Thyroid gland (tissue), 4 donors: ENCODE measurements around the gene EYA4. TPM values are rescaled to one million over a fixed set of nuclear protein-coding genes. Genes with fewer than 3 reads are reported as not detected.
A peak's percentile ranks its signal among the peaks of the same experiment; 100 is the strongest.

Experiments
- DNase-seq, 2 donors: peaks; one replicate each; pipeline ENCODE4 v3.0.0-alpha.2; 2019
- H3K27ac ChIP-seq, 3 donors: fragments of 200-600 bp; sonication (generic); 1 replicate in 2 of 3; 2 replicates in 1 of 3; pipeline ENCODE4 v1.5.1; 2016 to 2019; ENCODE audit warnings: mild to moderate bottlenecking in 1 of 3, moderate library complexity in 1 of 3
- H3K27me3 ChIP-seq: fragments of 200-600 bp; sonication (generic); one replicate; pipeline ENCODE4 v1.5.1; 2019
- H3K36me3 ChIP-seq, 2 donors: fragments of 200-600 bp; sonication (generic); one replicate each; pipeline ENCODE4 v1.5.1; 2016 to 2019
- H3K4me1 ChIP-seq, 2 donors: fragments of 200-600 bp; sonication (generic); one replicate each; pipeline ENCODE4 v1.5.1; 2017 to 2019
- H3K4me3 ChIP-seq, 3 donors: fragments of 200-600 bp; sonication (generic); replicated peaks in 1 of 3; 1 replicate in 2 of 3; 2 replicates in 1 of 3; pipeline ENCODE4 v1.5.1; 2016; ENCODE audit warnings: mild to moderate bottlenecking in 1 of 3
- H3K9me3 ChIP-seq: fragments of 200-600 bp; sonication (generic); one replicate; pipeline ENCODE4 v1.5.1; 2017
- POLR2A ChIP-seq, 2 donors: fragments of 450-650 bp; IDR thresholded peaks; one replicate each; pipeline ENCODE4 v1.6.1; 2017; ENCODE audit warnings: antibody characterized with exemption in 2 of 2, mild to moderate bottlenecking in 2 of 2, moderate library complexity in 1 of 2
- WGBS, 2 donors: methylation state at CpG; one replicate each; pipeline ENCODE4 v1.1.5; 2017; 5-methylcytosine and 5-hydroxymethylcytosine counted together
- intact Hi-C: fragments of 100-400 bp; cut with DNase I; formaldehyde crosslinking; loops from one replicate; pipeline ENCODE4 v1.15.1; 2023
- total RNA-seq, 4 donors: library from RNA; depleted of rRNA; stranded (reverse); fragments of >200 nt; gene quantifications; one replicate each; pipeline ENCODE4 v1.2.3, GENCODE V29; 2016
- TF ChIP-seq, protein P1 (sequence below), 6 experiments: fragments of 200-600 bp in 3 of 6; fragments of 450-650 bp in 3 of 6; sonication (generic) in 3 of 6; IDR thresholded peaks; one replicate each; pipeline ENCODE4 v1.5.1; 2016 to 2019; ENCODE audit warnings: antibody characterized with exemption in 6 of 6, mild to moderate bottlenecking in 2 of 6, inconsistent platforms in 1 of 6, moderate library complexity in 1 of 6

Gene EYA4
- total RNA-seq, 4 donors from 2014 or later = 3.3 to 8.2 (median 5.3) TPM

- H3K36me3 ChIP-seq = no peaks in the 10 kb centered on the region
- no peaks in the 10 kb centered on the region for H3K4me1 ChIP-seq
- 75 to 90% methylated on average over 2 of the region's 2 CpGs for WGBS, 2 donors
- intact Hi-C loops = loop anchor here (10.0 kb wide), 2 partner anchors 355 to 375 kb away; no protein-coding TSS in a partner anchor
- no peak overlapping the region for H3K27ac ChIP-seq
- TF ChIP-seq, protein P1, sequence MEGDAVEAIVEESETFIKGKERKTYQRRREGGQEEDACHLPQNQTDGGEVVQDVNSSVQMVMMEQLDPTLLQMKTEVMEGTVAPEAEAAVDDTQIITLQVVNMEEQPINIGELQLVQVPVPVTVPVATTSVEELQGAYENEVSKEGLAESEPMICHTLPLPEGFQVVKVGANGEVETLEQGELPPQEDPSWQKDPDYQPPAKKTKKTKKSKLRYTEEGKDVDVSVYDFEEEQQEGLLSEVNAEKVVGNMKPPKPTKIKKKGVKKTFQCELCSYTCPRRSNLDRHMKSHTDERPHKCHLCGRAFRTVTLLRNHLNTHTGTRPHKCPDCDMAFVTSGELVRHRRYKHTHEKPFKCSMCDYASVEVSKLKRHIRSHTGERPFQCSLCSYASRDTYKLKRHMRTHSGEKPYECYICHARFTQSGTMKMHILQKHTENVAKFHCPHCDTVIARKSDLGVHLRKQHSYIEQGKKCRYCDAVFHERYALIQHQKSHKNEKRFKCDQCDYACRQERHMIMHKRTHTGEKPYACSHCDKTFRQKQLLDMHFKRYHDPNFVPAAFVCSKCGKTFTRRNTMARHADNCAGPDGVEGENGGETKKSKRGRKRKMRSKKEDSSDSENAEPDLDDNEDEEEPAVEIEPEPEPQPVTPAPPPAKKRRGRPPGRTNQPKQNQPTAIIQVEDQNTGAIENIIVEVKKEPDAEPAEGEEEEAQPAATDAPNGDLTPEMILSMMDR (IDR thresholded peaks at IDR 0.05) = no peak
- no peak for TF ChIP-seq POLR2A (IDR thresholded peaks at IDR 0.05)
- no peaks in the 10 kb centered on the region for H3K9me3 ChIP-seq
- H3K27me3 ChIP-seq = no peaks in the 10 kb centered on the region
- no peak for DNase-seq
- no peak overlapping the region for H3K4me3 ChIP-seq
These were observed 318.8 kb downstream of the EYA4 start for GRCh38 chr6:133559926-133560325.

DNA sequence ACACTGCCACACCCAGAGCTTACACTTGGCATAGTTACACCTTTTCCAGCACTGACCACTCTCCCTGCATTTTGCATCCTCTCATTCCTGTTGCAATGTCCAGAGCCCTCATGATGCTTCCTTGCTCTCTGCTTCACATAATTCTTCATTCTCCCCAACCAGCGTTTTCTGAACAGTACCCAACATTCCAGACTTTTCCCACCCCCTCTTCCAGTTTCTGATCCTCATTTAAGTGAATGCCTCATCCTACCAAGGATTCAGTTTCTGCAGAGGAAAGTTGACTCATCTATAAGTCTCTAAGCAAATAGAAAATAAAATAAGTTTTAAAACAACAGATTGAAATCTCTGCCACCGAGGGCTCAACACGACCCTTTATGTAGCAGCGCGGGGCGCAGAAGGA lies 326.5 kb downstream of the EYA4 start:
- Histone ChIP-seq H3K27me3 (no peaks in the 10 kb centered on the region), H3K4me1 (no peaks in the 10 kb centered on the region), H3K9me3 (no peaks in the 10 kb centered on the region), H3K27ac (no peak overlapping the region), H3K4me3 (no peak overlapping the region), H3K36me3 (no peaks in the 10 kb centered on the region)
- TF ChIP-seq, protein P1 (IDR thresholded peaks at IDR 0.05) = no peak
- TF ChIP-seq POLR2A (IDR thresholded peaks at IDR 0.05) = no peak
- intact Hi-C loops = loop anchor here (10.0 kb wide), 1 partner anchor 347 kb away; no protein-coding TSS in a partner anchor
- no peak for DNase-seq
- WGBS, 2 donors = 78 to 84% methylated on average over 6 of the region's 6 CpGs

DNA sequence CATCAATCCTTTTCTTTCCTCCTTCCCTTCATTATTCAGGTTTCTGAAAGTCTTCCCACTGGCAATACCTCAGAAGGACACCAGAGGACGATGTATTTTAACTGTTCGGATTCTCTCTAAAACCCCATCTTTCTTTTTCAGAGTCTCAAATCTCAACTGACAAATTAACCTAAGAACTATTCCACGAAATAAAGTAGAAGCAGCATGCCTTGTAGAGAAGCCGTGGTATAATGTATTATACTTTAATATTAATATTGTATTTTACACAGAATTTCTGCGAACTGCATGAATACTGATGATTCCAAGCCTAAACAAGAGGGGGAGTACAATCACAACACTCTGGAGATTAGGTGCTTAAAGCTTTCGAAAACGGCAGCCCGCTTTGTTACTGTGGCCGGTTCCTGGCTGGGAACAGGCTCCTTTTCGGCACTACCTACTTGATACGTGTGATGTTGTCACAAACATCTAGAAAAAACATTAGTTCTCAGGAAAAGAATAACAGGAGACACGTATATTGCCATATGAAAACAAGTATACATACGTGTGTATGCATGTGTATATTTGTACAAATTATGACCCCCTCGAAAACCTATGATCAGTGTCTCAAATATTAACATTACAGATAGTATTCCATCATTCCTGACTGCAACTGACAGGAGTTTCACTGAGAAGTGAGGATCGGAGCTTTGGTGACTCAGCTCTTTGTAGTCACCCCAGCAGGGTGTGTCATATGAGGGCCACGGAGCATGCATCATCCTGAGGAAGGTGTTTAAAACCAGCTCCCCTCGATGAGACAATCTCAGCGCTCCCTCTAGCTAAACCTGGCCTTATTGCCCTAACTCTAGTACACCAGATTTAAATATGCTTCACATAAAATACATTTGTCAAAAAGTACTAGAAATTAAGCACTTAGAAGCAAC lies 328.1 kb downstream of the EYA4 start:
- Histone ChIP-seq H3K4me3 (no peak overlapping the region), H3K9me3 (no peaks in the 10 kb centered on the region), H3K27ac (no peak overlapping the region), H3K4me1 (no peaks in the 10 kb centered on the region), H3K27me3 (no peaks in the 10 kb centered on the region), H3K36me3 (no peaks in the 10 kb centered on the region)
- intact Hi-C loops = loop anchor here (10.0 kb wide), 1 partner anchor 346 kb away; no protein-coding TSS in a partner anchor
- TF ChIP-seq POLR2A (IDR thresholded peaks at IDR 0.05) = no peak
- TF ChIP-seq, protein P1 (IDR thresholded peaks at IDR 0.05) = peak; percentile 62 to 93 (median 86)
- peak; percentile 16 to 32 for DNase-seq
- 9 to 10% methylated on average over 18 of the region's 18 CpGs for WGBS, 2 donors

DNA sequence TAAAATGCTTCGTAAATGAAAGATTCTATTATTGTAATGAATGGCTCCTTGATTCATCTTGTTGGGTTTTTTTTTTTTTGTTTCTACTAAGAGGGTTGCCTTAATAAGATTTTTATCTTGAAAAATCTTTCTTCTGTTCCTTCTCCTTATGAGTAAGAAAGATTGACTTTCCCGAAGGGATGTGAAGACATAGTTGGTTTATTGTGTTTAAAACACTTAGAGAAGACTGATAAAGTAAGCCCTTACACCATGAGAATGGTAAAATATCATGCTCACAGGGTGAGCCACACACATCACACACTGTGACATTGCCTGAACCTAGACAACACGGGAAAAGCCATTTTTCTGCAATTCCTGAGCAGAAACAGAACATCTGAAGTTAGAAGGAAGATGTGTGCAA lies 330.5 kb downstream of the EYA4 start:
- TF ChIP-seq POLR2A (IDR thresholded peaks at IDR 0.05) = no peak
- TF ChIP-seq, protein P1 (IDR thresholded peaks at IDR 0.05) = no peak
- H3K27me3 ChIP-seq = no peaks in the 10 kb centered on the region
- 80 to 83% methylated on average over 3 of the region's 3 CpGs for WGBS, 2 donors
- no peaks in the 10 kb centered on the region for H3K36me3 ChIP-seq
- DNase-seq = no peak
- no peak overlapping the region for H3K27ac ChIP-seq
- intact Hi-C loops = no loop called here
- no peaks in the 10 kb centered on the region for H3K4me1 ChIP-seq
- no peak overlapping the region for H3K4me3 ChIP-seq
- H3K9me3 ChIP-seq = no peaks in the 10 kb centered on the region

DNA sequence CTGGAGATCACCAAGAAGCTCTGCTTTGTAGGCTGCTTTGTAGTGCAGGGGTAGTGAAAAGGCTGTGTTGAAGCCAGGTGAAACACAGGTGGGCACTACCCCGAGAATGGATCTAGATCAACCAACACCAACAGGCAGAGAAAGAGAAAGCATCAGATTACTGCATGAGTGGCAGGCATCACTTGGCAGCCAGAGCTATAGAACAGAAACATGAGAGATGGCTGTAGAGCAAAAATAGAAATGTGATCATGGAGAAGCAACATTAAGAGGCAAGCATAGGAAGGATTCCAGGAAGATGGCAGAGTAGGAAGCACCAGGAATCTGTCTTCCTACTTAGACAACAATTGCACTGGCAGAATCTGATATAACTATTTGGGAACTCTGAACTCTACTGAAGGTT lies 336.7 kb downstream of the EYA4 start:
- H3K9me3 ChIP-seq = no peaks in the 10 kb centered on the region
- H3K4me1 ChIP-seq = no peaks in the 10 kb centered on the region
- no peak for DNase-seq
- no peak for TF ChIP-seq POLR2A (IDR thresholded peaks at IDR 0.05)
- TF ChIP-seq, protein P1 (IDR thresholded peaks at IDR 0.05) = no peak
- H3K4me3 ChIP-seq = no peak overlapping the region
- intact Hi-C loops = no loop called here
- WGBS, 2 donors = 35% methylated on average over 1 of the region's 1 CpG
- H3K36me3 ChIP-seq = no peaks in the 10 kb centered on the region
- H3K27me3 ChIP-seq = no peaks in the 10 kb centered on the region
- no peak overlapping the region for H3K27ac ChIP-seq
